HG02938 (cell line): ENCODE data around the gene CLIC6.
A peak's percentile ranks its signal among the peaks of the same experiment; 100 is the strongest.
"Not testable (repeated sequence)": the region's sequence is repeated elsewhere in the genome, so short reads cannot be mapped to it uniquely, and the experiment has no call there.

ENCODE experiments used
- ATAC-seq: cut with Tn5 transposase; IDR thresholded peaks from one replicate; pipeline ENCODE4 v1.9.1; 2021; ENCODE audit warnings: mild to moderate bottlenecking, moderate library complexity; ENCODE audit not compliant: unreplicated experiment

Gene CLIC6

DNA sequence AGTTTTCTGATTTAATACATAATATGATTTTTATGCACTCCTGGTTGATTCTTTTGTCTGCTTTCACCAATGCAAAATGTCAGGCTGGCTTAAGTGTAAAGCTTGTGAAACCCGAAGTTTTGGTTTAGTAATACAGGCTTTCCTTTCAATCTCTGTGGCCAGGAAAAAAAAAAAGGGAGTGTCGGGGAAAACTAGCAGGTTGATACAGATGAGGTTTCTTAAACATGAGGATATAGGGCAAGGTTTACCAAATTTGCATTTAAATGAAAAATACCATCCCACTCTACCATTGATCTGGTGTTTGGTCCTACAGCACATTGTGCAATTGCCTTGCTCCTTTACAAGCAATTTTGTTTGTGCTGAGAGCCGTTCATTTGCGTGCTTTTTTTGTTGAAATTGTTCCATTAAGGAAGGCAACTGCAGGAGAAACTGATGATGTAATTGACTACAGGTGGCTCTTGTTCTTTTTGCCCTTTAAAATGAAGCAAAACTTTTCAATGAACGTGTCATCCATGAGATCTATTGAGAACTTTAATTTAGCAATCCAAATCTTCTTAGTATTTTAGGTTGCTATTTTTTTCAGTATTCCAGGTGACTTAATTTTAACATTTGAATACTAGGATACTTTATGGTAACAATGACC, 22.7 kb downstream of the CLIC6 start:
- ATAC-seq, result no peak

- no peak for ATAC-seq
Observed at GRCh38 chr21:34692458-34693020, 23.7 kb downstream of the CLIC6 start.

DNA sequence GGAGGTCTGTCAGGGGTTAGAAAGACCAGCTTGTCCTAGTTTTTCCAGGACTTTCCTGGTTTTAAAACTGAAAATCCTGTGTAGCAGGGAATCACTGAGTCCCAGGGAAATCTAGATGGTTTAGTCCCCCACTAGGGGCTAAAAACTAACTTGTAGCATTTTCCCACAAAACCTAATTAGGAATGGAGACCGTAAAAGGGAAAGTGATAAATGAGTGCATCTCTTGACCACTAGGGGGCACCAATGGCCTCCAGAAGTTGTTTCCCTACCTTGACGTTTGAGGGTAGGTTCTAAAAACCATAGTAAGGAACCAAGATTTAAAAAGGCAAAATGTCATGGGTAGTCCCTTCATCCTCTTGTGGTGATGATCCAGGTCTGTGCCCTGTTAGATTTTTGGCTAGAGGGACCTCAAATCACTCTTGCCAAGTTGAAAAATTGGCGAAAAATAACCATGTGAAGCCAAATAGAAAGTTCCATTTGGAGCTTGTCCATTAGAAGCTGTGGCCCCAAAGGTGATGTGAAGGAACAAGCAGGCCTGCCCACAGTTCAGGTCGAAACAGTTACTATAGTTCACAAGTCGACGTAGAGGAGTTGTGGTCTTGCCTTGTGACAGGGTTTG, 24.5 kb downstream of the CLIC6 start:
- no peak for ATAC-seq

DNA sequence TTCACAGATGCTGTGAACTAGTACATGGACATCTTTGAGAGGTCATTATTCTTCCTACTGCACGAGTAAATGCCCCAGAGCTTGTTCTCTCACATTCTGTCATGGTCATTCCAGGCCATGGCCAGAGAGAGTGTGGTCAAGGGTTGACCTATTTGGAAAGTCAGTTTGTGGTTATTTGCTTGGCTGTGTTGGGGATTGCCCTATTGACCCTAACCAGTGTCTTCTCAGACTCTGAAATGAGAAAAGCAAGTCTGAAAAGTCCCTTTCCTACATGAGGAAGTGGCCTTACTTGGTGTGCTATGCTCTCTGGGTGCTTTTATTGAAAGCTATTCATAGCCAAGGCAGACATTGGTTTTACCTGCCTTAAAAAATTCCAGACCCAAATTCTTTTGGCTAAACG, 26.6 kb downstream of the CLIC6 start:
- ATAC-seq, result peak; percentile 84

- ATAC-seq, result no peak
Observed at GRCh38 chr21:34696121-34696520, 27.3 kb downstream of the CLIC6 start.

DNA sequence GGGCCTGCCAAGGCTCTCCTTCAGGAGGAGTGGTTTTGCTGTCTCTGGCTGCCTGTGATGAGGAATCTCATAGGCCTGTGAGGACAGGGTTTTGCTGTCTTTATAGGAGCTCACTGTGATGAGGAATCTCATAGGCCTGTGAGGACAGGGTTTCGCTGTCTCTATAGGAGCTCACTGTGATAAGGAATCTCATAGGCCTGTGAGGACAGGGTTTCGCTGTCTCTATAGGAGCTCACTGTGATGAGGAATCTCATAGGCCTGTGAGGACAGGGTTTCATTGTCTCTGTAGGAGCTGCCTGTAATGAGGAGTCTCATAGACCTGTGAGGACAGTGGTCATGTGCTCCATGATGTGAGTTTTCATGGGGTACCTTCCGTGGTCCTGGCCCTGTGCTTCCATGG, 29.0 kb downstream of the CLIC6 start:
- ATAC-seq, result no peak

GRCh38 chr21:34698270-34699015, 29.6 kb downstream of the CLIC6 start:
- no peak for ATAC-seq

GRCh38 chr21:34700605-34701004, 31.8 kb downstream of the CLIC6 start:
- ATAC-seq, result no peak

- ATAC-seq, result no peak
Observed at GRCh38 chr21:34701726-34702125, 32.9 kb downstream of the CLIC6 start.

- ATAC-seq, result no peak
Observed at GRCh38 chr21:34702341-34703170, 33.8 kb downstream of the CLIC6 start.

DNA sequence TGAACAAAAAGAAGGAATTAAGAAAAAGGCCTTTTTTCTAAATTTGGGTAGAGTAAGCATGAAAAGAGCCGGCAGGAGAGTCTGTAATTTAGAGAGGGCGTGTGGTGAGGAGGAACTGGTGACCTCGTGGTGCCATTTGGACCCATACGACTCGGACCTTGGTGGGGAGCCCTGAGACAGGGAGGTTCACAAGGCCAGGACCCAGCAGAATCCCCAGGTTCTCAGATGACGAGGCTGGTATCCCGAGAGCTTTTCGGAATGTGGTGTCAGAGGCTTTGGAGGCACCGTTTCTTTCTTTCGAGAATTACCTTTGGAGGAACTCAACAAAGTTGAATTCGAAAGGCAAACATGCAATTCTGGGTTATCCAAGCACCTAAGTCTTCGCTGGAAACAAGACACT, 34.8 kb downstream of the CLIC6 start:
- ATAC-seq, result no peak

GRCh38 chr21:34704119-34704518, 35.3 kb downstream of the CLIC6 start:
- no peak for ATAC-seq

DNA sequence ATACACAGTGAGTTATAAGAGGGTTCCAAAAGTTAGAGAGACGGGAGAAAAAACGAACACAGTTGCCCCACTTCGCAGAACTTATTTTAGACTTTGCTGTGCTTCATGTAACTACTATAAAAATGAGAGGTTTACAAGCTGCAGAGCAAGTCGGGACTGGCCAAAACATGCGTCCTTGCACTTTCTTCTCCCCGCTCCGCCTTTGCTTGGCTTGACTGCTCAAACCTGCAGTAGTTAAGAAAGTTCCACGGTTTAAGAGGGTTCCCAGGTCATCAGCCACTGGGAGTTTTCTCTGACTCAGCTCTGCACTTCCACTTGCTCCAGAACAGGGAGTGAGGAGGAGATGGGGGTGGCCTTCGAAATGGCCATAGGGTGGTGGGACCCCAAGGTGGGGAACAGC, 36.2 kb downstream of the CLIC6 start:
- no peak for ATAC-seq

DNA sequence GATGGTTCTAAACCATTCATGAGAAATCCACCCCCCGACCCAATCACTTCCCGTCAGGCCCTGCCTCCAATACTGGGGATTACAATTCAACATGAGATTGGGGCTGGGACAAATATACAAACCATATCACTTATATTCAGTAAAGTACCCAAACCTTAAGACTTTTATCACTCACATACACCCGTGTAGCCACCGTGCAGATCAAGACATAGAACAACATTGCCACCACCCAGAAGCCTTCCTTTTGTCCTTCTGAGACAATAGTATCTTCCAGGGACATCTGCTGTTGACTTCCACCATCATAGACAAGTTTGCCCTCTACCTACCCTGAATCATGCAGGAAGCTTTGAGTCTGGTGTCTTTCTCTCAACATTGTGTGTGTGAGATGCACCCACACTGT, 37.5 kb downstream of the CLIC6 start:
- ATAC-seq, result no peak

DNA sequence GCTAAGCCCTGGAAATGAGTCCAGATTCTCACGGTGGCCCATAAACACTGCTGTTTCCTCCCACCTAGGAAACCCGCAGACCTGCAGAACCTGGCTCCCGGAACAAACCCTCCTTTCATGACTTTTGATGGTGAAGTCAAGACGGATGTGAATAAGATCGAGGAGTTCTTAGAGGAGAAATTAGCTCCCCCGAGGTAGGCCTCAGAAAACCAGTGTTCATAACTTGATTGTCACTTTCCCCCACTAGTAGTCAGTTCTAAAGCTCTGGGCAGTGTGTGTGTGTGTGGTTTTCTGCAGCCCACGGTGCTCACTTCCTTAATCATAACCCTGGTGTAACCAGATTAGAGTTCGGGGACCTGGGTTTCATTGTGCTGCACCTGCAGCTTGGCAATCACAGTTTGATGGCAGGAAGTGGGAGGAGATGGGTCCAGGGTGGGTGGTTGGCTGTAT, 39.1 kb downstream of the CLIC6 start:
- peak; percentile 88 for ATAC-seq

GRCh38 chr21:34713621-34714020, 44.8 kb downstream of the CLIC6 start:
- ATAC-seq, result no peak

GRCh38 chr21:34715518-34715917, 46.7 kb downstream of the CLIC6 start:
- no peak for ATAC-seq

- no peak for ATAC-seq
Observed at GRCh38 chr21:34715985-34716596, 47.3 kb downstream of the CLIC6 start.

DNA sequence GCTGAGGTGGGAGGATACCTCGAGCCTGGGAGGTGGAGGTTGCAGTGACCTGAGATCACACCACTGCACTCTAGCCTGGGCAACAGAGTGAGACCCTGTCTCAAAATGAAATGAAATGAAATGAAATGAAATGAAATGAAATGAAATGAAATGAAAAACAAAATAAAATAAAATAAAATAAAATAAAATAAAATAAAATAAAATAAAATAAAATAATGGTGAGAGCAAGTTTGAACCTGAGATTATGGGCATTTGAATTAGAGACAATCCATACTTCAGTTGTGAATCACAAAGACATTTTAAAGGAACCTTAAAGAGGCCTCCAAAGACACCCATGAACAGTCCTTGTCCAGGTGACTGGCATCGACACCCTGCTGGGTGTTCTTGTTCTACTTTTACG, 49.7 kb downstream of the CLIC6 start:
- ATAC-seq, result not testable (repeated sequence)

GRCh38 chr21:34722684-34723300, 54.0 kb downstream of the CLIC6 start:
- no peak for ATAC-seq
